HEK293 (cell line): Measurements from ENCODE around the gene EMP3.
A peak's percentile ranks its signal among the peaks of the same experiment; 100 is the strongest.

ENCODE experiments used
- CTCF ChIA-PET: fragments of 350-600 bp; formaldehyde crosslinking; extraction: SDS; loops from one replicate; lab custom pipeline; 2021; ENCODE audit warnings: antibody characterized with exemption; lab: Yijun Ruan, JAX
- POLR2A ChIA-PET: fragments of 300-600 bp; formaldehyde crosslinking; extraction: SDS; loops from one replicate; lab custom pipeline; 2020; ENCODE audit warnings: antibody characterized with exemption, inconsistent platforms; lab: Yijun Ruan, JAX
- H3K27ac ChIP-seq: fragments of 200-500 bp; sonication (Bioruptor generic); 2 replicates; pipeline ENCODE4 v1.5.1; 2014; ENCODE audit warnings: low read depth, low read length, control low read depth, inconsistent platforms; ENCODE audit errors: extremely low read depth
- H3K36me3 ChIP-seq, 2 experiments: fragments of 200-500 bp in 1 of 2; sonication (Bioruptor generic) in 1 of 2; 1 replicate in 1 of 2; 2 replicates in 1 of 2; pipeline ENCODE4 v1.5.1; 2014 to 2017; ENCODE audit warnings: inconsistent platforms in 2 of 2, low read length in 2 of 2; ENCODE audit not compliant: control insufficient read depth in 2 of 2, insufficient read depth in 1 of 2
- H3K4me1 ChIP-seq: fragments of 200-500 bp; sonication (Bioruptor generic); 2 replicates; pipeline ENCODE4 v1.5.1; 2014; ENCODE audit warnings: mild to moderate bottlenecking, low read length, inconsistent platforms; ENCODE audit not compliant: control insufficient read depth, insufficient read depth
- H3K4me3 ChIP-seq: 2 replicates; pipeline ENCODE4 v1.5.1; 2011; ENCODE audit warnings: low read depth, mild to moderate bottlenecking, control low read depth, low read length, moderate library complexity
- H3K9me3 ChIP-seq: fragments of 200-500 bp; sonication (Bioruptor generic); 2 replicates; pipeline ENCODE4 v1.5.1; 2014; ENCODE audit warnings: low read depth, low read length, inconsistent platforms; ENCODE audit not compliant: control insufficient read depth, insufficient read depth
- BCL11A ChIP-seq: fragments of 450-650 bp; formaldehyde crosslinking; IDR thresholded peaks from 2 replicates; pipeline ENCODE4 v1.5.1; 2016; ENCODE audit warnings: low read depth, missing biosample characterization, missing genetic modification characterization
- BCL6B ChIP-seq: fragments of 450-650 bp; formaldehyde crosslinking; IDR thresholded peaks from 2 replicates; pipeline ENCODE4 v1.5.1; 2017; ENCODE audit warnings: missing biosample characterization, missing genetic modification characterization
- GFI1B ChIP-seq: fragments of 450-650 bp; formaldehyde crosslinking; IDR thresholded peaks from 2 replicates; pipeline ENCODE4 v1.5.1; 2016; ENCODE audit warnings: missing biosample characterization, missing genetic modification characterization
- PRDM1 ChIP-seq: fragments of 450-650 bp; formaldehyde crosslinking; IDR thresholded peaks from 2 replicates; pipeline ENCODE4; 2016; ENCODE audit warnings: missing biosample characterization, missing genetic modification characterization
- PRDM4 ChIP-seq: fragments of 450-650 bp; formaldehyde crosslinking; IDR thresholded peaks from 2 replicates; pipeline ENCODE4 v1.5.1; 2017; ENCODE audit warnings: missing biosample characterization, missing genetic modification characterization
- SALL2 ChIP-seq: fragments of 450-650 bp; formaldehyde crosslinking; IDR thresholded peaks from 2 replicates; pipeline ENCODE4 v1.5.0; 2017; ENCODE audit warnings: missing biosample characterization, mild to moderate bottlenecking, missing genetic modification characterization, borderline replicate concordance
- ZBTB17 ChIP-seq: fragments of 450-650 bp; formaldehyde crosslinking; IDR thresholded peaks from 2 replicates; pipeline ENCODE4 v1.5.1; 2016; ENCODE audit warnings: missing biosample characterization, missing genetic modification characterization
- ZBTB21 ChIP-seq: fragments of 450-650 bp; formaldehyde crosslinking; IDR thresholded peaks from 2 replicates; pipeline ENCODE4 v1.5.1; 2017; ENCODE audit warnings: missing biosample characterization, missing genetic modification characterization
- ZBTB26 ChIP-seq: fragments of 450-650 bp; formaldehyde crosslinking; optimal IDR thresholded peaks from 2 replicates; pipeline ENCODE3; 2016; ENCODE audit warnings: missing biosample characterization, mild to moderate bottlenecking, missing genetic modification characterization
- ZBTB44 ChIP-seq: fragments of 450-650 bp; IDR thresholded peaks from 2 replicates; pipeline ENCODE4 v1.5.1; 2018; ENCODE audit warnings: missing biosample characterization, mild to moderate bottlenecking, missing genetic modification characterization
- ZBTB7A ChIP-seq: fragments of 450-650 bp; formaldehyde crosslinking; IDR thresholded peaks from 2 replicates; pipeline ENCODE4 v1.5.1; 2016; ENCODE audit warnings: low read depth, missing biosample characterization, missing genetic modification characterization
- ZFP41 ChIP-seq: fragments of 450-650 bp; formaldehyde crosslinking; IDR thresholded peaks from 2 replicates; pipeline ENCODE4 v1.5.1; 2016; ENCODE audit warnings: missing biosample characterization, missing genetic modification characterization, borderline replicate concordance
- ZFP69B ChIP-seq: fragments of 450-650 bp; formaldehyde crosslinking; IDR thresholded peaks from 2 replicates; pipeline ENCODE4 v1.5.1; 2016; ENCODE audit warnings: missing biosample characterization, missing genetic modification characterization
- ZNF140 ChIP-seq: fragments of 450-650 bp; formaldehyde crosslinking; IDR thresholded peaks from 2 replicates; pipeline ENCODE4 v1.5.1; 2016; ENCODE audit warnings: missing biosample characterization, missing genetic modification characterization
- ZNF146 ChIP-seq: fragments of 450-650 bp; formaldehyde crosslinking; IDR thresholded peaks from 2 replicates; pipeline ENCODE4 v1.5.1; 2016; ENCODE audit warnings: missing biosample characterization, missing genetic modification characterization
- ZNF366 ChIP-seq: fragments of 450-650 bp; formaldehyde crosslinking; conservative IDR thresholded peaks from 2 replicates; pipeline ENCODE4 v1.5.1; 2016; ENCODE audit warnings: missing biosample characterization, missing genetic modification characterization
- ZNF548 ChIP-seq: fragments of 450-650 bp; formaldehyde crosslinking; IDR thresholded peaks from 2 replicates; pipeline ENCODE4 v1.5.1; 2016; ENCODE audit warnings: missing biosample characterization, missing genetic modification characterization
- ZNF791 ChIP-seq: fragments of 450-650 bp; formaldehyde crosslinking; IDR thresholded peaks from 2 replicates; pipeline ENCODE4 v1.5.1; 2016; ENCODE audit warnings: missing biosample characterization, missing genetic modification characterization
- ZNF843 ChIP-seq: fragments of 450-650 bp; formaldehyde crosslinking; IDR thresholded peaks from 2 replicates; pipeline ENCODE4 v1.5.1; 2016; ENCODE audit warnings: missing biosample characterization, missing genetic modification characterization
- ZSCAN30 ChIP-seq: fragments of 450-650 bp; IDR thresholded peaks from 2 replicates; pipeline ENCODE4 v1.5.1; 2018; ENCODE audit warnings: missing biosample characterization, mild to moderate bottlenecking, missing genetic modification characterization, moderate library complexity

The EMP3 gene

GRCh38 chr19:48325265-48325910, at the start of gene EMP3 (continued):
- TF ChIP-seq ZSCAN30 (no peak), PRDM1 (tag by site-specific recombination) (peak; percentile 99), ZFP69B (tag by site-specific recombination) (peak; percentile 53; the same call in 1 of the 2 replicates), ZBTB21 (tag by site-specific recombination) (no peak), BCL11A (tag by site-specific recombination) (no peak), ZFP41 (tag by site-specific recombination) (no peak), ZNF140 (tag by site-specific recombination) (no peak), ZBTB26 (tag by site-specific recombination) (no peak), ZBTB44 (tag by site-specific recombination) (0 out of 2 replicates have a peak, but pooled peaks have one; percentile 8), SALL2 (tag by site-specific recombination) (no peak), ZNF366 (tag by site-specific recombination) (peak; percentile 99), ZNF548 (tag by site-specific recombination) (no peak)
- TF ChIP-seq, all 188 proteins: peak for 39

GRCh38 chr19:48279747-48280146, 45.6 kb upstream of the EMP3 start:
- Histone ChIP-seq H3K4me1 (no peaks in the 10 kb centered on the region), H3K36me3 (no peaks in the 10 kb centered on the region; a peak in 1 of 3 replicates), H3K4me3 (no peak overlapping the region), H3K9me3 (no peaks in the 10 kb centered on the region), H3K27ac (no peak overlapping the region)
- TF ChIP-seq ZBTB7A (tag by site-specific recombination) (no peak), BCL6B (no peak), PRDM4 (no peak), ZBTB17 (tag by site-specific recombination) (no peak), ZNF146 (tag by site-specific recombination) (no peak), ZNF843 (tag by site-specific recombination) (no peak), ZNF791 (tag by site-specific recombination) (no peak), GFI1B (tag by site-specific recombination) (no peak), ZBTB21 (tag by site-specific recombination) (no peak)
- CTCF ChIA-PET: interaction anchor here (0.7 to 1.8 kb wide), 4 partner anchors 9 to 13 kb away, joined by 3 to 8 read pairs (median 6); no protein-coding TSS in a partner anchor
- POLR2A ChIA-PET: interaction anchor here (0.5 kb wide), 1 partner anchor 84 kb away, joined by 4 read pairs; the partner anchor contains the start of genes SYNGR4 and TMEM143
